ENCODE results near the gene SLIT1.
"Not testable (repeated sequence)": the region's sequence is repeated elsewhere in the genome, so short reads cannot be mapped to it uniquely, and the experiment has no call there.

SLIT1 gene

DNA sequence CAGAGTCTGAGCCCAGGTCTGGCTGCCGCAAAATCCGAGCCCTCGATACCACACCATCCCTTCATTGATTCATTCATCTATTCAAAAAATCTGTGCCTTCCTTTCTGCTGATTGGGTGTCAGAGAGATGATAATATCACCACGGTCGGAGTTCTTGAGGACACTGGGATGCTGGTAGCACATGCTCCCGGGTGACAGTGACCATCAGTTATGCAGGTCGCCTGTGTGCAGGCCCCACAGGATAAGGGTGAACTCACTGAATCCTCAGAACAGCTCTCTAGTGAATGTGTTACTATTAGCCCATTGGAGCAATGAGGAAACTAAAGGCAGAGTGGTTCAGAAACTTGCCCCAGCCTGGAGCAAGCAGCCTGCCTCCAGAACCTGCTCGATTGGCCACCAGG is 145.1 kb downstream of the SLIT1 start:
- DNase-seq (no peak), ATAC-seq (no peak)

DNA sequence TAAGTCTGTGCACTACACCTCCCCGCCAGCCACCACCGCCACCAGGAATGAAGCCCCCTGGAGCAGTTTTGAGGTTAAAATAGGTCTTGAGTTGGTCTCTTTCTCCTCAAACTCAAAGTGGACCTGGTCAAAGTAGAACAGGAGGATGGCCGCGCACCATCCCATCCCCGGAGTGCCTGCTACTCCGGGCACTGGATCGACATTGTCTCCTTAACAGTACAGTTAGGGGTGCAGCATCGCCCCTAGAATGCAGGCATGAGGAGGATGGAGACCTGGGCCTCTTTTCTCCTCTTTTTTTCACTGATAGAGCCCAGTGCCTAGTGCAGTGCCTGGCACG is 145.5 kb downstream of the SLIT1 start:
- ATAC-seq (no peak), DNase-seq (no peak)

- ATAC-seq (no peak), DNase-seq (no peak)
Observed at GRCh38 chr10:97039538-97040247, 146.1 kb downstream of the SLIT1 start.

- ATAC-seq (no peak), DNase-seq (no peak)
Observed at GRCh38 chr10:97038688-97039087, 147.1 kb downstream of the SLIT1 start.

DNA sequence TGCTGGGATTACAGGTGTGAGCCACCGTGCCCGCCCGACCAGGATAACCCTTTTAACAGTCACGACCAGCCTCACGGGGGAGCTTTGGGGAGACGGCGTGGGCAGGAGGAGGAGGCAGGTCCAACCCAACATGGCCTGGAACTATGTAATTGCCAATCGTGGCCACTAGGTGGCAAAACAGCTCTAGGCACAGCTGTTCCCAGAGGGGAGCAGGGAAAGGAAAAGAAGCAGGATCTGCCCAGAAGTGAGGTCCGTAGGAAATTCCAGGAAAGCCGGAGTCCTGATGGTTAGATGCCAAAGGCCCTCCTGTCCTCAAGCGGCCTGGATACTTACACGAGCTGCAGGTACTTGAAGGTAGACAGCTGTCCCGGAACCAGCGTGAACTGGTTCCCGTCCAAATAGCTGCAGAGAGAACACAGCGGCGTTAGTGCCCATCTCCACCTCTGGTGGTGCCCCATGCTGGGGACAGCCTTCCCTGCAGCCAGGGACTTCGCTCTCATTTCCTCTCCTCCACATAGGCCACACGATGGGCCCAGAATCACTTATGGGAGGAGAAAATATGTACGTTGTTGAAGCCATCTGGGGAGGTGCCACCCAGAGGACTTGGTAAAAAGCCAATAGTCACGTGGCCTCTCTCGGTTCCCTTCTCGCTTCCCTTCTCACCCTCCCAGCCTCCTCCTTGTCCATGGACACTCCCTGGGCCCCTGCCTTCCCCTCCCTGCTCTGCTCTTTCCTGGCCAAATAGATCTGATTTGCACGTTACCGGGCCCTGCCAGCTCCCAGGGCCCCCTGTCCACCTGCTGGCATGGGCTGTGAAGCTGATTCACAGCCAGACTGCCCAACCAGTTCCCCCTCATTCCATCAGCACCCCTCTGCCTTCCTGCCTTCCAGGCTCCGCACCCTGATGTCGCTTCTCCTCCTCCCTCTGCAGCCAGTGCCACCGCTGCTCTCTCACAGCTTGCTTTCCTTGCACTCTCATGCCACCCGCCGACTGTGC is 148.1 kb downstream of the SLIT1 start:
- DNase-seq: peak; percentile 82
- peak; percentile 85 for ATAC-seq

- DNase-seq (no peak), ATAC-seq (no peak)
Observed at GRCh38 chr10:97034958-97035769, 150.6 kb downstream of the SLIT1 start.

GRCh38 chr10:97034301-97034700 is 151.5 kb downstream of the SLIT1 start:
- no peak for ATAC-seq
- DNase-seq: no peak

DNA sequence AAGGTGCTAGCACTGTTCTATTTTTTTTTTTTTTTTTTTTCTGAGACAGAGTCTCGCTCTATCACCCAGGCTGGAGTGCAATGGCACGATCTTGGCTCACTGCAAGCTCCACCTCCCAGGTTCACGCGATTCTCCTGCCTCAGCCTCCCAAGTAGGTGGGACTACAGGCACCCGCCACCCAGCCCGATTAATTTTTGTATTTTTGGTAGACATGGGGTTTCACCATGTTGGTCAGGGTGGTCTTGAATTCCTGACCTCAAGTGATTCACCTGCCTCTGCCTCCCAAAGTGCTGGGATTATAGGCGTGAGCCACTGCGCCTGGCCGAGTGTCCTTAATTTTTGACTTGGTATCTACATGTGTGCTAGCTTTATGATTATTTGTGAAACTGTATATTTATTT is 151.9 kb downstream of the SLIT1 start:
- not testable (repeated sequence) for DNase-seq, ATAC-seq

- no peak for DNase-seq
- ATAC-seq: no peak
Observed at GRCh38 chr10:97032624-97033023, 153.1 kb downstream of the SLIT1 start.

GRCh38 chr10:97031459-97031858 is 154.3 kb downstream of the SLIT1 start:
- no peak for DNase-seq
- ATAC-seq: no peak

- no peak for DNase-seq
- no peak for ATAC-seq
Observed at GRCh38 chr10:97030894-97031293, 154.9 kb downstream of the SLIT1 start.

DNA sequence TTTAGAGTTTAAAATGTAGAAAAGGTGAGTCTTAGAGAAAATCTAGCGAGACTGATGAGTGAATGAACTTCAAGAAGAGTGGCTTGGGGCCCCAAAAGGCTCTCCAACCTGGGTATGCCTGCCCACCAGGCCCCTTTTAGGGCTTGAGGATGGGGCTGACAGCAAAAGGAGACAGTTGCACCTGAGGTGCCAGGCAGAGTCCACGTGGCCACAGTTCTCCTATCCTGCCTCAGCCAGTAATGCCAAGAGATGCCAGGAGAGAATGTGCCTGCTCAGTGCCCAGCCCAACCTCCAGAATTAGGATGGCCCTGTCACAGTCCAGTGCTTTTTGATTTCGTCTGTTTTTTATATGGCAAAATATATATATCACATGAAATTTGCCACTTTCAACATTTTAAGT is 156.5 kb downstream of the SLIT1 start:
- DNase-seq: no peak
- no peak for ATAC-seq

GRCh38 chr10:97028832-97029178 is 157.0 kb downstream of the SLIT1 start:
- no peak for DNase-seq
- ATAC-seq: no peak

DNA sequence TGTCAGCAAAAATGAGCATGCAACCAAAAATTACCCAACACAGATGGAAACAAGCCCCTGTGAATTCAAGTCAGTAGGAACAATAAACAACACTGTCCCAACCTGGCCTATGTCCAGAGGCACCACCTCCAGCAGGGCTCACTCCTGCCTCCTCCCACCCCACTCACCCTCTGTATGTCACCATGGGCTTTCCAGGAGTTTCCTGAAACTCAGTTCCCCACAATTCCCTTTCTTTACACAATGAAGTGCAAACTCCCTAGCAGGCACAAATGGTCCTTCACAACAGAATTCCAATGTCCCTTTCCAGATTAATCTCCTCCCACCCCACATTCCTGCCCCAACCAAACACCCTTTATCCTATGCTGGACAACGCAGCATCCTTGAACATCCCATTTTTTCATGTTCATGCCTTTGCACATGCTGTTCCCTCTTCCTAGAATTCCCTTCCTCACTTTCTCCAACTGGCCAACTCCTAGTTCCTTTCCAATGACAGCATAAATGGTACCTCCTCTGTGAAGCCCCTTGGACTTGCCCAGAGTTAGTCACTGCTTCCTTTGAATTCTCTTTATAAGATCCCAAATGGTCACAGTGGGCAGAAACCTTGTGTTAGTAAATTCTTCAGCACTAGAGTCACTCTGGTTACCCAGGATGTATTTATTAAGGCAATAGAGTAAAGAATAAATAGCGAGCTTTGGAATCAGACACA is 157.5 kb downstream of the SLIT1 start:
- DNase-seq (no peak), ATAC-seq (no peak)

- peak; percentile 66 for DNase-seq
- no peak for ATAC-seq
Observed at GRCh38 chr10:97025613-97026242, 160.0 kb downstream of the SLIT1 start.

DNA sequence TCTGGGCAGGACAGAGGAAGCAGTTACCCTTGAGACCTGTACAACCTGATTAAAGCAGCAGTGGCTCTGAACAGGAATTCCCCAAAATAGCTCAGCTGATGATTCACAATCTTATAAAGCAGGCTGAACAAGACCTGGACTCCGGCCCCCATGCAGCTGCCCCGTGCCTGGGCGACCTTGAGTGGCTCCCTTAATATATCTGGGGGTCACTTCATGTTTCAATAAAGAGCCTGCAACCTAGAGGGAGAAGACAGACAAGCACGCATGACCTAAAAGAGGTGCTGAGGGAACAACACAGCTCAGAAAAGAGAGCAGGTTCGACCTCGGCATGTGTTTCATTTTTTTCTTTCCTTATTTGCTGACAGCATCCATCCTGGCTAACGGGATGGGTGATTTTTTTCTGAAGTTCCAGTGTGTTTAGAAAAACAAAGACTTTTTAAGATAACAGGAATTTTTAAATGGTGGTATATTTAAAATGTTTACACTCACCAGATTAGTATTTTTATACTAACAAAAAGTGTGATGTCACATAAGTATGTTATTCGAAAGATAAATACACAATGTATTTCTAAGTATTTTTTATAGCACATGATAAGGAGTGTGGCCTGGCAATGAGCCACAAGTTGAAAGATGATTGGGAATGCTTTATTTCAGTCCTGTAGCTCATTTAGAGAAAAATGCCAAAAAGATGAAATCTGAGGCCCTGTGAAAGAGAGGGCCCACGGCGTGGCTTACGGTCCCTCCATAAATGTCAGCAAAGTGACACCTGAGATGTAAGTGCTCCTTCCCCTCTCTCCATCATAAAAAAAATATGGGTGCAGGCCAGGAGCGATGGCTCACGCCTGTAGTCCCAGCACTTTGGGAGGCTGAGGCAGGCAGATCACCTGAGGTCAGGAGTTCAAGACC is 161.3 kb downstream of the SLIT1 start:
- DNase-seq: no peak

GRCh38 chr10:97023401-97024167 is 162.2 kb downstream of the SLIT1 start:
- ATAC-seq (no peak), DNase-seq (no peak)

More for the DNA sequence above, 161.3 kb downstream of the SLIT1 start:
- no peak for ATAC-seq

- no peak for ATAC-seq
- no peak for DNase-seq
Observed at GRCh38 chr10:97022616-97023015, 163.1 kb downstream of the SLIT1 start.
